NCI-H128 (cell line): ENCODE measurements around the gene WWC1.

Source experiments
- DNase-seq: peaks from one replicate; lab custom pipeline; 2025; ENCODE audit not compliant: unreplicated experiment; lab: John Stamatoyannopoulos, UW

The WWC1 gene

DNA sequence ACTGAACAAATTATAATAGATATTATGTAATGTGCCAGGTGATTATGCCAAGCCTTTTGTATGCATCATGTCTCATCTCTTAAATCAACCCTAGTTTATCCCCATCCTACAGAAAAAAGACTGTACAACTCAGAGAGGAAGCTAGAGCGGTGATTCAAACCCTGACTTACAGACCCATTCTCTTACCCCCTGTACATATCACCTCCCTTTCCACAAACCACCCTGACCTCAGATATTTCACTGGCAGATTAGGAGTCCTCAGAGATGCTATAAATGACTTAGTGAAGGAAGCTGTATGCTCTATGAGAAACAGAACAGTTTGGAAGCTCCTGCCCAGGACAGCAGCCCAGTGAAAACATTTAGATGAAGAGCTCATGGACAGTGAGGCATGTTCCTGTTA is 115.8 kb downstream of the WWC1 start:
- no peak for DNase-seq

DNA sequence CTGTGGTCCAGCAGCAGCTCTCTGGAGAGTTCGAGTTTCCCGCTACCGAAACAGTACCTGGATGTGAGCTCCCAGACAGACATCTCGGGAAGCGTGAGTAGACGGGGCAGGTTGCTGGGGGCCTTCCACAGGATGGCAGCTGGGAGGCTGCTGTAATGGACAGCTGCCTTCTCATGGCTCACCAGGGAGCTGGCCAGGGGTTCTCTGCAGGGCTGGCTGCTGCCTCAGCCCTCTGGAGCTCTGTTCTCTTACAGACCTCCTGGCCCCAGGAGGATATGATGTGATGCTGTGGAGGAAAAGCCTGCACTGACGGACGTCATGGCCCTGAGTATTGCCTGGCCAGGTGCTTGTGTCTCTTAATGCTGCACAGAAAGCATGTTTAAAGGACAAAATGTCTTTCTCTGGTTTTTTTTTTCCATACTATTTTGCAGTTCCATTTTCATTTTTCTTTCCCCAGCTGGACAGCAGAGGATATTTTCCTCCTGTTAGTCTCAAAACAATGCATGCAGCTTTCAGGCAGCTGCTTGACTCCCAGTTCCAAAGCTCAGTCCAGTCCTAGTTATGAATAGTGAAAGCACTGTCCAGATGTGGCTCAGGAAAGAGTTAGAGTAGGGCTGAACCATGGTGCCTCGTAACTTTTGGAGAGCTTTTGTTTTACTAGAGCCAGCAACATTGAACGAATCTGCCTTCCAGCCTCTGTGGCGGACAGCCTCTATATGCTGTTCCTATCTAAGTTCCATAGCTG is 117.3 kb downstream of the WWC1 start:
- DNase-seq: no peak

DNA sequence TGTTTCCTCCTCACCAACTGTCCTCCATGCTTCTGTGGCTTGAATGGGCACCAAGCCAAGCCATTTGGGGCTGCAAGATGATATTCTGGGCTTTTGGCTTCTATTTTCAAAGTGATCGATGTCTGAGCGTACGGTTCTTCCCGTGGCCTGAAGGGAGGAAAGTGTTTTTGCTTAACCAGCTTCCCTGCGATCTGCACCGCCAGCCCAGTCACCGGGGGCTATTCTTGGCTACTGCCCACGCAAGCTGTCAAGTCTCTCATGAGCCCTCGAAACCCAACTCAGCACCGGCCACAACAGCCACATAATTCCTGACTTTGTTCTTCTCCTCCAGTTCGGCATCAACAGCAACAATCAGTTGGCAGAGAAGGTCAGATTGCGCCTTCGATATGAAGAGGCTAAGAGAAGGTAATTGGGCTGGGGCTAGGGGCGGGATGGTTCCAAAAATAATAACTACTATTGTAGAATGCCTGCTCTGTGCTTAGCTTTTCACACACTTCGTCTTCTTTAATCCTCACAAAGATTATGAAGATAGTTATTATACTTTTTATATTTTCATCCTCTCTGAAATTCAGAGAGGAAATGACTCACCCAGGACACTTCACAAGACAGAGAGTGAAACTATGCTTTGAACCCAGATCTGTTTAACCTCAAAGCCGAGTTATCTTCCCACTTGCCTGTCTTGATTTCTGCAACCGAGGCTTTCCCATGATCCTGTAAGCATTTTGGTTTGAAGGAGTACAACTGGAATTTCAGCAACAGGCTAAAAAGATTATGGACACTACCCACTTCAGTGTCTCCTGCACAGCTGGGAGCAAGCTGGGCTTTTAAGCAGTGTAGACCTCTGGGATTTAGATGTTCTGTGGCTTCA is 118.4 kb downstream of the WWC1 start:
- DNase-seq: no peak

DNA sequence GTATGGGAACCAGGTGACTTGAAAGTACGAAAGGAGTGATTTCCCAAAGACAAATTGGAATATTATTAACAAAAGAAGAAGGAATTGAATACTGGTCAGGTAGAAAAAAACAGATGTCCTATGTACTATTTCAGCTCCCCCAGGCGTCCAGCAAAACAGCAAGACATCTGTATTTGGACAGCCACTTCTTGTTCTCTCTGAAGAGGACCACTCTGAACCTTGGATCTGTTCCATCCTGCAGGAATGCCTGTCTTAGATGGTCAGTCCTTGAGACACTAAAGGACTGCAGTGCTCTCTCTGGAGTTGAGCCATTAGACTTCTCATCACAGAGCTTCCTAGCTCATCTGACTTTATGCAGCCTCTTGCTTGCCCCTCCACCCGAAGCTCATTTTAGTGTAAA is 120.4 kb downstream of the WWC1 start:
- no peak for DNase-seq

DNA sequence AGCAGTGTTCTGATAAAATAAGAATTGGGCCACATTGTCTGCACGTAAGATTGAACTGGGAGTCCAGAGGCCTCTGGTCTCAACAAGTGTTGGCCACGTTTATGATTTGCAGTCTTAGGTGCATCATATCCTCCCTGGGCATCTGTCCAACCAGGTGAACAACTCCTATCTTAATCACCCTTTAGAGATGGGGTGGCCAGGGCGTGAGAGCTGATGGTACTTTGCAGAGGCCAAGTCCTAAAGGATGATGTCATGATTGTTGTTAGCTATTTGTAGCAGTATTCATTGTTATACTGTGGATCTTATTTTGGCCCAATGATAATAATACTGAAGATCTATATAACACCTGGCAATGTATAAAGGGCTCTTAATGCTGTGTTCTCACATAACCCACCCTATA is 121.6 kb downstream of the WWC1 start:
- no peak for DNase-seq

DNA sequence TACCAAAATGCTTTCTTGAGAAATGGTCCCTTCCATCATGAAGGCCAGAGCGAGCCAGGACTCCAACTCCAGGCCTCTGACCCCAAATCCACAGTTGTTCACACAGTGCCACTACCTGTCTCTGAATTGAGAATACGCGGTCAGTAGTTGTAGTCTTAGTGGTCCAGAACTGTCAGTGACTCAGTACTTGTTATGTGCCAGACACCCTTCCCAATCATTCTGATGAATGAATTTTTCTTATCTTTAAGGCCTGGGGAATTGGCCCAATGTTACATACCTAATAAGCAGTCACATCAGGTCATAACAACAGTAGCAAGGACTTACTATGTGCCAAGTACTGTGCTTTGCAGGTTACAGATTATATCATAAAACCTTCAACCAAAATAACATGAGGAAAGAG is 122.2 kb downstream of the WWC1 start:
- no peak for DNase-seq

DNA sequence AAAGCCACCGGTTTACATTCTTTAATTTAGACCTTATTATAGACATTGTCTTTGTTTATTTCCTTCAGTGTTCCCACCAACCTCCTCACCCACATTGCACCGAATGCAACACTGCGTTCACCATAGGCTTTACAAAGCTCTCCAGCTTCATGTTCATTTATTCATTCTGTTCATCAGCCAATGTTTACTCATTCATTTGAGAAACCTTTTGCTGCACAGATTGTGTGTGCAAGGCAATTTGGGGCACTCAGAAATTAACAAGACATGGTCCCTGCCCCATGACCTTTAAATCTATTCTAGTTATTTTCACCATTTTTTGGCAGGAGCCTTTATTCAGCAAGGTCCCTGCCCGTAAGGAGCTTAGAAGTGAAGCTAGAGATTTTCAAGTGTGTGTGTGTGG is 124.0 kb downstream of the WWC1 start:
- DNase-seq: no peak

DNA sequence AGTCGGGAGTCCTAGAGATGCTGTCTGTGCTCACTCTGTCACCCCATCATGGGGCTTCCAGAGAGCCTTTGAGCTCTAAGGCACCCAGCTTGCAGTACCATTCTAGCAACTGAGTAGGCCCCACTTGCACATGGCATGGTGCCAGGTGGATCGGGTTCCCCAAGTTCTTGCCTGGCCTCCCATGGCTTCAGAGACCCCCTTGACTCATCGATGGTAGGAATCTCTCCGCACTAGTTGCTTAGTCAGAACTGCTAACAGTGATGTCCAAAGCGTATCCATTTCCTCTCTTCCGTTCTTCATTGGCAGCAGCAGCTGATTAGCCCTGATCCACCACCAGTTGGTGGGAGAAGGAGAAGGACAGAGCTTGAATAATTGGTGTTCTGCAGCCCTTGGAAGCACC is 124.5 kb downstream of the WWC1 start:
- DNase-seq: no peak

DNA sequence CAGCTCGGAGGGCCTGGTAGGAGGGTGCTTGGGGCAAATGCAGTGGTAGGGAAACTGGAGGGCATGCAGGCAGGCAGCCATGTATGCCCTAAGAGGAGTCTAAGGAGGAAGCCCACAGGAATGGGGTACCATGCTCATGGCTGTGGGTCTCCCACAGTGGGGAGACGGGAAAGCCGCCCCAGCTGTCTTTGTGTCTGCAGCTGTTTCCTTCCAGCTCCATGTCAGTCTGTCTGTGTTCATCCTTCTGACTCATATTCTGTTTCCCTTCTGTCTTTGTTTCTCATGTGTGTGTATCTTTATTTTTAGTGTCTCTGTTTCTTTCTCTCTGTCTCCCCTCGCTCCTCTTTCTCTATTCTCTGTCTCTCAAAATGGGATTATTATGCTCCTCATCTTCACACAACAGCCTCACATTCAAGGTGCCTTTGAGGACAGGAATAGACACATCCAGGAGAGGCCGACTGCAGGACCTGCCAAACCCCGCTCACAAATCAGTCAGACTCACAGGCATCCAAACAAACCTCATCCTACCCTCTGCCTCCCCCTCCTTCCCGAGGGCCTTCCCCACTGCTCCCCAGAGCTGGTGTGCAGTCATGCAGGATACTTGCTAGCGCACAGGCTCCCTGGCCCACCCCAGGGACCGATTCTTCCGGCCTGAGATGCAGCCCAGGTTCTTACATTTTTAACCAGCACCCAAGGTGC is 126.4 kb downstream of the WWC1 start:
- DNase-seq: no peak

DNA sequence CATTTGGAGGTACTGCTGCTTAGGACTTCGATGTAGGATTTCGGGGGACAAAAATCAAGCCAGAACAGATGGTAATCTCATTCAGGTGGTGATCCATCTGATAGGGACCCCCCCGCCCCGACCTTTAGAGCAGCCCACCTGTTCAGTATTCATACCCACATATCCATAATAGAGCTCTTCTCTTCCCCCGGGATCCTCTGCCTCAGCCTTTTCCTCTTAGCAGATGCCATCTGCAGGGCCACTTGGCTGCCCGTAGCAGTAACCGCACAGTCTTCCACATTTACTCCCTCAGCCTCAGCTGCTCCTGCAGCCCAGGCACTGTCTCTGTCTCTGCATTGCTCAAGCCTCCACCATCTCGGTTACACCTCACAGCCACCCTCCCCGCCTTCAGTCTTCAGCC is 129.0 kb downstream of the WWC1 start:
- DNase-seq: no peak

DNA sequence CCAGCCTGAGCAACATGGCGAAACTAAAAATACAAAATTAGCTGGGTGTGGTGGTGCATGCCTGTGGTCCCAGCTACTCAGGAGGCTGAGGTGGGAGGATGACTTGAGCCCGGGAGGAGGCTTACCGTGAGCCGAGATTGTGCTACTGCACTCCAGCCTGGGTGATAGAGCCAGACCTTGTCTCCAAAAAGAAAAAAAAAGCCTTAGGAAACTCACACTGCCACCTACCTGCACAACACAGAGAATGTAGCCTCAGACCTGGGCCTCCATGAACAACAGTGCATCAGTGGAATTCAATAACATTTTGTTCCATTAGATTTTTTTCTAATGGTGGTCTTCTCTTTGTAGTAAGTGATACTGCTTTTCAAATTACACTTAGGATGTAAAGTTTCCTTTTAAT is 131.0 kb downstream of the WWC1 start:
- DNase-seq: no peak

DNA sequence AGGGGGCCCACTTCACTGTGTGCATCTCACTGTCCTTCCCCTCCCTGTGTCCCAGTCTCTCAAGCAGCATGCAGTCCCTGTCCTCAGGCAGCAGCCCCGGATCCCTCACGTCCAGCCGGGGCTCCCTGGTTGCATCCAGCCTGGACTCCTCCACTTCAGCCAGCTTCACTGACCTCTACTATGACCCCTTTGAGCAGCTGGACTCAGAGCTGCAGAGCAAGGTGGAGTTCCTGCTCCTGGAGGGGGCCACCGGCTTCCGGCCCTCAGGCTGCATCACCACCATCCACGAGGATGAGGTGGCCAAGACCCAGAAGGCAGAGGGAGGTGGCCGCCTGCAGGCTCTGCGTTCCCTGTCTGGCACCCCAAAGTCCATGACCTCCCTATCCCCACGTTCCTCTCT is 132.0 kb downstream of the WWC1 start:
- no peak for DNase-seq

DNA sequence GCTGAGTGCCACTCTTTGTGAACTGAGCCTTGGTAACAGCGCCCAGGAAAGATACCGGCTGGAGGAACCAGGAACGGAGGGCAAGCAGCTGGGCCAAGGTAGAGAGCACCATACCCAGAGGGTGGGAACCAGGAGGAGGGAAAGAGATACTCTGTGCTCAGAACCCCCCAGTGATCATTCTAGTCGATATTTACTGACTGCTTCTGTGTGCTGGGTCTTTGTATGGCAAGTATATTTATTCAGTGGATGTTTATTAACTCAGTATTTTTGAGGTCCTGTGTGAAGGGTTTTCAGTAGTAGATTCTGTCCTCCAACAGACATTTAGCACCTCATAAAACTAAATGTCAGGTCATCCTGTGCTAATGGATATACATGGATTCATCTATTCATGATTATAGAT is 132.5 kb downstream of the WWC1 start:
- no peak for DNase-seq

DNA sequence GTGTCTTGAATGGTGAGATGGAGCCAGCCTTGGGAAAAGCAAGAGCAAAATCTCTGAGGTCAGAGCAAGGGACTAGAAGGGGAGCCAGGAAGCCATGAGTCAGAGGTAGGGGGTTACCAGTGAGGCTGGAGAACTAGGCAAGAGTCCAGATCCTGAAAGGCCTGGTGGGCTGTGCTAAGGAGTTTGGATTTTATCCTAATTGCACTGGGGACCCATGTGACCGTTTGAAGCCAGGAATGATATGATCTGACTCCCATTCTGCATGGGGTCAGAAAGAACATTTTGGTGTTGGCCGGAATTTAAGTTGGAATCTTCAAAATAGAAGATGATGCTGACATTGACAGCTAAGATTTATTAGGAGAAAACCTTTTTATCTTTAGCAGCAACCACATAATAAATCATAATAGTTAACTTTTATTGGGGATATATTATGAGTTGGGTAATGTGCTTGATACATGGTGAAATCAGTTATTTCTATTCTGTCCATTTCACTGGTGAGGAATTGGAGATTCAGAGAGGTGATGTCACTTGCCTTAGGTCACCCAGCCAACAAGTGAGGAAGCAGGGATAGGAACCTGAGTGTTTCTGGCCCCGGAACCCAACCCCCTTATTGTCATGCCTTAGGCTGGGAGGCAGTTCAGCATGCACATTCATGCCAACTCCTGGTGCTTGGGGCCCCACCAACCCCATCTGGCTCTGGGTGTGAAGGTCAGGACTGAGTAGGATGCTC is 133.3 kb downstream of the WWC1 start:
- no peak for DNase-seq

DNA sequence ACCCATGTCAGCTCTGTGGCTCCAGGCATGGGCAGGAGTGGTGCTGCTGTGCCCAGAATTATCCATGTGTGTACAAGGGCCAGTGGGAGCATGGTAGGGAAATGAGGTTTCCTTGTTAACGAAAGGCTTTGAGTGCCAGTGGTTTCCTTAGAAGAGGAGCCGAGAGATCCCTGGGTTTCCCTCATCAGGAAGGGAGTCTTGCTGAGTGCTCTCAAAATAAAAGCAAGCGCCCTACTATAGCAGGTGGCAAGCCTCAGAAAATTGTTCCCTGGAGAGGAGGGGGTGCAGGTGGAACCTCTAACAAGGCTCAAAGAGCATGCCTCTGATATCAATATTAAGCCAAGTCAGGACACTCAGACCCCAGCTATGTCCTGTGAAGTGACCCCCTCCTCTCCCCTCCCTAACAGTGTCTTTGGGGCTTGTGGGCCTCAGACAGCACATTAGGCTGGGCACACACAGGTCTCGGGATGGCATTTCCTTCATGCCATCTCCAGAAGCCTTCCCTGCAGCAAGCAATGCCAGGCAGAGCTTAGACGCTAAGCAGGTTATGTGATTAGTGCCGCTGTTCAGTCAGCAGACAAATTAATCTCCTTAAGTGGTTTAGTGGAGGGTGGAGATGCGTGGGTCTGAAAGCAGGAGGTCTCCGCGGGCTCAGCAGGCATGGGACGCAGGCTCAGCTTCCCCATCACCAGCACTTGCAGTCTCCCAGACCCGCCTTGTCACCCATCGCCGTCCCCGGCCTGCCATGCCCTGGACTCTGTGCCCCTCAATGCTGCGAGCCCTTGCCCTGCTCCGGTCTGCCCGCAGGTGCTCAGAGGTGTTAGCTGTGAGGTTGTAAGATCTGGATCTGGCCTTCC is 134.8 kb downstream of the WWC1 start:
- no peak for DNase-seq

DNA sequence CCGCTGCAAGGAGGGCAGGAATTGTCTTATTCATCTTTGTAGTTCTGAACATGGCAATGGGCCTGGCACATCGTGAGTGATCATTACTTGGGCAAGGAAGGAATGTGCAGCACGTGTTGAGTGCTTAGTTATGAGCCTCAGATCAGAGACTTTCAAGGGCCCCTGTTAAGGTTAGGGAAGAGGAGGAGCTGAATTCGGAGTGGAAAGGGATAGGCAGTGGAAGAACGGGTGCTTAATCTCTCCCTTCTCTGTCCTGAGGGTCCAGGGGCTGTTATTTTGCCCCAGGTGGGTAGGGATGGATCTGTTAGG is 135.4 kb downstream of the WWC1 start:
- DNase-seq: no peak

DNA sequence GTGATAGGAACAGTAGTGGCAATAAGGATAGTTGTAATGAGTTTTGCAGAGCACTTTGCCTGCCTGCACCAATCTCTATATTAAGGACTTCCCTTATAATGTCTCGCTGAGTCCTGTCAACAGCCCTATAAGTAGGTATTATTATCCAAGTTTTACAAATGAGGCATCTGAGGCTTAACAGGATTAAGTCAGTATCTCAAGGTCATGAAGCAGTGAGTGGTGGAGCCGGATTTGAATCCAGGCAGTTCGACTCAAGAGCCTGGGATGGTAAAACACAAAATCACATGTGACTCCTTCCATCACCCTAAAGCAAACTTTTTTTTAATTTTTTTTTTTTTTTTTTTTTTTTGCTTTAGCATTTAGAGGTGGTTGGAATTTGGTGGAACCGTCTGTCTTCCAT is 135.8 kb downstream of the WWC1 start:
- DNase-seq: no peak

DNA sequence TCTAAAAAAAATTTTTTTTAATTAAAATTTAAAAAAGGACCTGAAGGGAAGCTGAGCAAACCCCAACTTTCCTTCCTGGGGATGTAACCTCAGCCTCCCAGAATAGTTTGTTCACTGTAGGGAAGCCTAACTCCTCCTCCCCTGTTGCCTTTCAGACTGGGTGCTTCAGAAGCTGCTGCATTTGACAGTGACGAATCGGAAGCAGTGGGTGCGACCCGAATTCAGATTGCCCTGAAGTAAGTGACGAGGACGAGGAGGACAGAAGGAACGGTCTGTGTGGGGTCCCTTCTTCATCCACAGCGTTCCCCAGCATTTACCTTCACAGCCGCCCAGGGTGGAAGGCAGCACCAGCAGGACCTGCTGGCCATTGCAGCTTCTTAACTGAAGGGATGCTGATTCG is 137.1 kb downstream of the WWC1 start:
- DNase-seq: no peak

DNA sequence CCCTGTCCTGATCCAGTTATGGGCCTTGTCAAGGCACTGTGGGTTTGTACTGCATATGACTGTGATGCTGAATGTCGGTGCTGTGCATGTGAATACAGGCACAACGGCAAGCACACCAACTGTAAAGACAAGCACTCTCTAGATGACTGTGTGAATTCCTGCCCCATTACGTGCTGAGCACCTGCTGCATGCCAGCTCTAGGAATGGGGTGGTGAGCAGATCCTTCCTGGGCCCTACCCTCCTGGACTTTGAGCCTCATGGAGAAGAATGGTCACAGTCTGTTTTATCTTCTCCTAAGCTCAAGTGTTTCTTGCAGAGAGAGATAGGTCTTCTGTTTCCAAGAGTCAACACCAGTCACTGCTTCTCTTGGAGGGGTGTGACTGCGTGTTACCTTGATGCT is 138.9 kb downstream of the WWC1 start:
- DNase-seq: no peak

DNA sequence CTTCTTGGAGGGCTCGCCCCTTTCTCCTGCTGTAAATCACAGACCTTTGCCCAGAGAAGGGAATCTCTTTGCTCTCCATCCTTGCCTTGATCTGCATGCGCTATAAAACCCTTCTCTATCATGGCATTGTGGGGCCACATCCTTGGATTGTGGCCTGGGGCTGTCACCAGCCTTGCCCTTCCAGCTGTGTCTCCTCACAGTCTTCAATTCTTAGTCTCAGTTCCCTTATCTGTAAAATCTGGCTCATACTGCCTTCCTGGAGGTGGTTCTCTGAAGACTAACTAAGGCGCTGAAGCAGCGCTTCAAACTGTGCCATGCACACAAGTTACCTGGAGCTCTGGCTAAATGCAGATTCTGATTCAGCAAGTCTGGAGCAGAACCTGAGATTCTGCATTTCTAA is 141.5 kb downstream of the WWC1 start:
- DNase-seq: no peak

DNA sequence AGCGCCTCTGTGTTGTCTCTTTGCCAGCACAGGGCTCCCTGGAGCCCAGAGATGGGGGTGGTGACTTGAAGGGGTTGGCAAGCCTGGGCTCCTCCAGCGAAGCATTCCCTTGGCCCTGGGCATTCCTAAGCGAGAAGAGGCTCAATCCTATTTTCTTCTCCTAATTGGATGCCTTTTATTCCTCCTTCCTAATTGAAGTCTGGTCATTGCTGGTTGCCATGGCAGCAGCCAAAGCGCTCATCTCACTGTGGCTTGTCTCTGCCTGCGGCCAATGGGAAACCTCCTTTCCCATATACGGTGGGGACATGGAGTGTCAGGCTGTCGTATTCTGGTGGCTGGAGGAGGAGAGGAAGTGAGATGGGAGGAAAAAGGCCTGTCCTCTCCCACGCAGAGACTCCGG is 142.6 kb downstream of the WWC1 start:
- DNase-seq: no peak
